Measurements from ENCODE around the gene FAM241A. TPM values are rescaled to one million over a fixed set of nuclear protein-coding genes. Genes with fewer than 3 reads are reported as not detected.

FAM241A gene
- total and polyA plus RNA-seq, 12 donors = 4.1 to 9.4 (median 7.5) TPM

GRCh38 chr4:112214390-112215264, 69.4 kb downstream of the FAM241A start:
- Histone ChIP-seq H3K9me3 (peaks cover 0 to 4% (median 0%) of the 10 kb centered on the region in 11 donors), H3K27ac (peak overlapping the region in 1 of 10 donors; percentile 39), H3K36me3 (no peaks in the 10 kb centered on the region), H3K27me3 (no peaks in the 10 kb centered on the region), H3K4me1 (peaks cover 0 to 19% (median 0%) of the 10 kb centered on the region in 9 donors), H3K4me3 (no peak overlapping the region)
- ATAC-seq (no peak), DNase-seq (no peak)
- intact Hi-C loops (cut with DNase I) = no loop called here
- peak in 7 of 9 donors; percentile 37 to 59 (median 55) for TF ChIP-seq CTCF (IDR thresholded peaks at IDR 0.05)

- Histone ChIP-seq H3K27ac (no peak overlapping the region), H3K4me1 (no peaks in the 10 kb centered on the region), H3K9me3 (no peaks in the 10 kb centered on the region), H3K36me3 (no peaks in the 10 kb centered on the region), H3K27me3 (peaks cover 0 to 6% (median 0%) of the 10 kb centered on the region in 7 donors), H3K4me3 (no peak overlapping the region)
- no peak for TF ChIP-seq CTCF (IDR thresholded peaks at IDR 0.05)
- WGBS, 2 donors = 83 to 91% methylated on average over 7 of the region's 7 CpGs
- intact Hi-C loops (cut with DNase I) = no loop called here
- DNase-seq (no peak), ATAC-seq (no peak)
Observed at GRCh38 chr4:112219826-112220366, 74.6 kb downstream of the FAM241A start.

- Histone ChIP-seq H3K4me1 (no peaks in the 10 kb centered on the region), H3K9me3 (no peaks in the 10 kb centered on the region), H3K36me3 (no peaks in the 10 kb centered on the region), H3K27me3 (peaks cover 0 to 6% (median 0%) of the 10 kb centered on the region in 7 donors), H3K4me3 (no peak overlapping the region), H3K27ac (no peak overlapping the region)
- WGBS, 2 donors = 96 to 98% methylated on average over 43 of the region's 43 CpGs
- no peak for TF ChIP-seq CTCF (IDR thresholded peaks at IDR 0.05)
- DNase-seq = no peak
- intact Hi-C loops (cut with DNase I) = no loop called here
- ATAC-seq = no peak
Observed at GRCh38 chr4:112222219-112222955, 77.1 kb downstream of the FAM241A start.

- no peaks in the 10 kb centered on the region for H3K36me3 ChIP-seq
- no peaks in the 10 kb centered on the region for H3K9me3 ChIP-seq
- ATAC-seq (no peak), DNase-seq (no peak)
- intact Hi-C loops (cut with DNase I) = no loop called here
- TF ChIP-seq CTCF (IDR thresholded peaks at IDR 0.05) = no peak
- 51 to 53% methylated on average over 4 of the region's 4 CpGs for WGBS, 2 donors
- H3K4me3 ChIP-seq = no peak overlapping the region
- H3K27ac ChIP-seq = no peak overlapping the region
- peaks cover 0 to 6% (median 0%) of the 10 kb centered on the region in 7 donors for H3K27me3 ChIP-seq
- H3K4me1 ChIP-seq = peaks cover 0 to 6% (median 4%) of the 10 kb centered on the region in 9 donors
Observed at GRCh38 chr4:112225157-112225556, 79.9 kb downstream of the FAM241A start.
